Measurements from ENCODE around the gene MYT1.
"Not testable (repeated sequence)": the region's sequence is repeated elsewhere in the genome, so short reads cannot be mapped to it uniquely, and the experiment has no call there.

MYT1 gene

DNA sequence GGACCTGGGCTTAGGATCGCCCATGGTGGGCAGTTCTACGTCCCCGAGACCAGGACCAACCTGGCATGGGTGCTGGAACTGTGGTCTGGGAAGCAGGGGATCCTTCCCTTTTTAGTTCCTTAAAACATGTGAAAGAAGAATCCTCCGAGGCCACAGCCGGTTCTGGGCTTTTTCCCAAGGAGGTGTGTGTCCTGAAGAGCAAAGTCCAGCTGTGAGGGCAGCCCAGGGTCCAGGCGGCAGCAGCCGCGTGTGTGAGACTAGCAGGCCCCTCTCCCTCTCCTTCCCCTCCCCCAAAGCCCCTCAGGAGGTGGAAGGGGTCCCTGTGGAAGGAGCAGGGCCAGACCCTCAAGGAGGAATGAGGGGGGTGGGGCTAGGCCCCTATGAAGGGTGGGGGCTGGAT lies 56.2 kb downstream of the MYT1 start:
- no peak for FAIRE-seq

DNA sequence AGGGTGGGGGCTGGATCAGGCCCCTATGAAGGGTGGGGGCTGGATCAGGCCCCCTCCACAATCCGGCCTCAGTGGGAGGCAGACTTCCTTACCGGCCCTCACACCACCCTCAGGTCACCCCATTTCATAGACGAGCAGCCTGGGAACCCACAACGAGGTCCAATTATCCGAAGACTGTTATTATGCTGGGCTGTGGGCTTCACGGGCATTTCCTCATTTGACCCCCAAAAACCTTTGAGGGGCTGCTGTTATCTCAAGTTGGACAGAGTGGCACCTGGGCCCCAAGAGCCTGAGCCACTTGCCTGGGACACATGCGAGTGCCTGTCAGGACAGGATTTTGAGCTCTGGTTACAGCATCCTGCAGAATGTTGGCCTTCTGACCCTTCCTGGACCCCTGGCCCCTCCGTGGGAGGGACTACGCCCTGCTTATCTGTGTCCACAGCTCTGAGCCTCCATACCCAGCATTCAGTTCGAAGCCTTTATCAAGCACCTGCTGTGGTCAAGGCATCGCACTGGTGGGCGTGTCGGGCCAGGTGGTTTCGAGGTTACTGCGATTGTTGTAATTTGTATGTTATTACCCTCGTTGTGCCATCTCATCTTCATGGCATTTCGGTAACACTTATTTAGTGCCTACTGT lies 56.8 kb downstream of the MYT1 start:
- FAIRE-seq: no peak

DNA sequence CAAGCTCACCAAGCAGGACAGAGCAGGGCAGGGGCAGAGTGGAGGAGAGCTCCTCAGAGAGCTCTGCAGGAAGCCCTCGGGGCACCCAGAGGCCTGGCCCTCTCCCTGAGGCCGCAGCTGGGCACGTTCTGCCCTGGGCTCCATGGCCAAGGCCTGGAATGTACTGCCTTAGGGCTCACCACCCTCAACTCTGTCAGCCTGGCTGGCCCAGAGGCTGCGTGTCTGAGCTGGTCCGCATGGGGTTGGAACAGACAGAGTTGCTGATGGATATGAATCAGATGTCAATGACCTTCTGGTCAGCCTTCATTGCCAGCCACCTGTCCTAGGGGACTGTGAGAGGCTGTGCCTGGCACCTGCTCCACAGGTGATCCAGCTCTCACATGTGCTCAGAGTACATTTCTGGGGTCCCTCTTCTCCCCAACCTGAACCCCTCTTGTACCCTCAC lies 58.1 kb downstream of the MYT1 start:
- FAIRE-seq: no peak

DNA sequence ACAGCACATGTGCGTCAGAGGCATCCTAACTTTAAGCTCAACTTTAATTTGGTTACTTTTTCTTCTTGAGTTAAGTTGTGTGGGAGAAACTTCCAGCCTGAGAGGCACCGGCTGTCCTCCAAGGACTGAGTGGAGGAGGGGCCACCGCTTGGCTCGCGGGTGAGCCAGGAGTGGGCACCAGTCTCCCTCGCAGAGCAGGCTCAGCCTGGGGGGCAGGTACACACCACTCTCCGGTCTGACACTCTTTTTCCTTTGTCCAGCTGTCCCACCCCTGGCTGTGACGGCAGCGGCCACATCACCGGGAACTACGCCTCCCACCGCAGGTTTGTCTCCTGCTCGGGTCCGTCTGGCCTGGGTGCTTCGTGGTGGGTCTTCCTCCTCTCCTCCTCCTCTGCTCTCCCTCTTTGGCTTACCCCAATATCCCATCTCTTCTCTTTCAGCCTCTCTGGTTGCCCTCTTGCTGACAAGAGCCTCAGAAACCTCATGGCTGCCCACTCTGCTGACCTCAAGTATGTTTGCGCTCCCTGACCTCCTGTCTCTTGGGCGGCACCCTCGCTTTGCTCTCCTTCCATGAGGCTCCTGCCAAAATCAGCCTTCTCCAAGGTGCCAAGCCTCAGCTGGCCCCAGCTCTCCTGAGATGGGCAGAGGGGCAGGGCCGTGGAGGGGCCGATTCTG lies 58.7 kb downstream of the MYT1 start:
- no peak for FAIRE-seq

DNA sequence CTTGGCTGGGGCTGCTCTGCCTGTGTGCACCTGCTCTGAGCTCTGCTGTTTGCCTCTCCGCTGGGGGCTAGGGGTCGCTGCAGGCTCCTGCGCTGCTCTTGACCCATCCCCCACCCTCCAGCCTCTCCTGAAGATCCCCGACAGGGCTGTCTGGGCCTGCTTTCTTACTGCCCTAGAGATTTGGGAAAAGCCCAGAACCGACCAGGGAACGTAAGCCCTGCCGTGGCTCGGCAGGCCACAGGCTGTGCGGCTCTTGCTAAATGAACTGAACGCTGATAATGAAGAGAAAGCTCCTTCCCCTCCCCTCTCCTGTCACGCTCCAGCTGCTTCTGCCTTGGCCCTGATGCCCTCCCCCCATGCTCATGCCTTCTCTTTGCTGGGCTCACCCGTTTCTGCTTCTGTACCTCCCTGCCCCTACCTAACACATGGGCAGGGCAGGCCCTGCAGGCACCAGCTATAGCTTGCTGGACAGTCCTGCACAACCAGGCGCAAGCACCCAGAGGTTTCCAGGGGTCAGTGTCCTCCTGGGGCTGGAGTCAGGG lies 59.3 kb downstream of the MYT1 start:
- no peak for FAIRE-seq

DNA sequence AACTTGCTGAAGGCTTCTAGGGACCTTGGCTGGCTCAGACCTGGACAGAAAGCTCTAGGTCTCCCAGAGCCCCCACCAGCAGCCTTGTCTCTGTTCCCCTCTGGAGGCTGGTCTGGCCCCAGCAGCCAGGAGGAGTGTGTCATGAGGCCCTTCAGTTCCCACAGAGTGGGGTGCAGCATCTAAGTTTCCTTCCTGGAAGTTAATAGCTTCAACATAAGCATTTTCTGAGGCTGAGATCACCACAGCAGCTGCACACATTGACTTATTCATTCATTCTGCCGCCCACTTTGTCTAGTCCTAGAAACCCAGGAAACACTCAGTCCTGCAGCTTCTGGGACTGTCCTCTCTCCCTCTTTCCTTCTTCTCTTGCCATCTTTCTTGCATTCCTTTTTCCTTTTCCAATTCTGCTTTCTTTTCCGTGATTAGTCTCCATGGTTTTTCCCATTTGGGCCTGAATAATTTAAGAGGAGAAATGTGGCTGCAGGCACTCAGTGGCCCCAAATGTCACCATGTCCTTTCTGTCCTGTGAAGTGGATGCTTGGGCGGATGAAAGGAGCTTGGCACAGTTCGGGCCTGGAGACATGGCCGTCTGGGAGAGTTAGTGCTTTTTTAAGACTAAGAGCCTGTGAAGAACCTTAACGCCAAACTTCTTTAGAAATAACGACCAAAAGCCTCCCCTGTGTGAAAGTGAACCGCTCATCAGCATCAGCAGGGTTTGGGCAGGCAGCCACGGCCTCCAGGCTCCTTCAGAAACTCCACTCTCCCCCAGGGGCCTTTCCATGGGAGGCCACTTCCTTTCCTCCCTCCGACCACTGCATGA lies 60.3 kb downstream of the MYT1 start:
- FAIRE-seq: no peak

DNA sequence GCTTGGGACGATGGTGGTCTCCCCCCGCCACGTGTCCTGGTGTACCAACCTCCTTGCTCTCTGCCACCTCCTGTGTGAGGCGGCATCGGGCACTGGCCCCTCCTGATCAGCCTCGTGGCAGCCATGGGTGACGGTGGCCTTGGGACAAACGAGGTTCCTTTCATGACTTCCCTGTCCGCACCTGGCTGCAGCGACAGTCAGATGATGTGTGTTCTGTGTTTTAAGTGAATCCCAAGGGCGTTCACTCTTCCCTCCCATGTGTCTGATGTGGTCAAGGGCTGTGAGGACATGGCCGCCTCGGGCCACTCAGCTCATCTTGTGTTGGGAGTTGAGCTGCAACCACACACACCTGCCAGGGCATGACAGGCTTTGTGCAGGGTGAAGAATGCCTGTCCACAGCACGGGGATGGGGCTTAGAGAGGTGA lies 60.9 kb downstream of the MYT1 start:
- no peak for FAIRE-seq

DNA sequence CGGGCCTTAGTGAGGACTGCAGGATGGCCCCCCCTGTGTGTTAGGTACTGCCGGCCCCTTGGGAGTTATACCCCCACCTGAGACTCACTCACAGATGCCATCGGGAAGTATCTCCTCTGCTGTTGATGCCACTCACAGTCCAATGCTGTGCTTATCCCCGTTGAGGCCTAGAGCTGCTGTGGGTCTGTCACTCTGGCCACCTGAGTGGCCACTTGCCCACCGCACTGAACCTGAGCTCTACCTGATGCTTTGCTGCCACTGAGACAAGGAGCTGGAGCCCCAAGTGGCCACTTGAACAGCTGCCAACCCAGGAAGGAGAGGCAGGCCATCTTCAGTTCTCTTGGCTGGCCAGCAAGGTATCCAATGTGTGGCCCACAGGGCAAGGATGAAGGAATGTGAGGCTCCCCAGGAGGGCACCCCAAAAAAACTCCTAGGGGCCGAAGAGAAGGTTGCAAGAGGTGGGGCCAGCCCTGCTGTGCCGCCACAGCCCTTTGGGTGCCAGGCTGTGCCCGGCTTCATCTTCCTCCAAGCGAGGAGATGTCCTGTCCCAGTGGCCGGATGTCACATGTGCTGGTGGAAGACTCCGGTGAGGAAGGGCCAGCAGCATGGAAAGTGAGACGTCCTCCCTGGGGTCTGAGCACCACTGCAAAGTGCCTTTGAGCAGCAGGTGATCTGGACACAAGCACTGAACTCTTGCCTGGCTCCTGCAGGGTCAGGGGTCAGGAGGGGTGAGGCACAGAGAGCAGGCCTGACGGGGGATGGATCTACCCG lies 61.8 kb downstream of the MYT1 start:
- no peak for FAIRE-seq

DNA sequence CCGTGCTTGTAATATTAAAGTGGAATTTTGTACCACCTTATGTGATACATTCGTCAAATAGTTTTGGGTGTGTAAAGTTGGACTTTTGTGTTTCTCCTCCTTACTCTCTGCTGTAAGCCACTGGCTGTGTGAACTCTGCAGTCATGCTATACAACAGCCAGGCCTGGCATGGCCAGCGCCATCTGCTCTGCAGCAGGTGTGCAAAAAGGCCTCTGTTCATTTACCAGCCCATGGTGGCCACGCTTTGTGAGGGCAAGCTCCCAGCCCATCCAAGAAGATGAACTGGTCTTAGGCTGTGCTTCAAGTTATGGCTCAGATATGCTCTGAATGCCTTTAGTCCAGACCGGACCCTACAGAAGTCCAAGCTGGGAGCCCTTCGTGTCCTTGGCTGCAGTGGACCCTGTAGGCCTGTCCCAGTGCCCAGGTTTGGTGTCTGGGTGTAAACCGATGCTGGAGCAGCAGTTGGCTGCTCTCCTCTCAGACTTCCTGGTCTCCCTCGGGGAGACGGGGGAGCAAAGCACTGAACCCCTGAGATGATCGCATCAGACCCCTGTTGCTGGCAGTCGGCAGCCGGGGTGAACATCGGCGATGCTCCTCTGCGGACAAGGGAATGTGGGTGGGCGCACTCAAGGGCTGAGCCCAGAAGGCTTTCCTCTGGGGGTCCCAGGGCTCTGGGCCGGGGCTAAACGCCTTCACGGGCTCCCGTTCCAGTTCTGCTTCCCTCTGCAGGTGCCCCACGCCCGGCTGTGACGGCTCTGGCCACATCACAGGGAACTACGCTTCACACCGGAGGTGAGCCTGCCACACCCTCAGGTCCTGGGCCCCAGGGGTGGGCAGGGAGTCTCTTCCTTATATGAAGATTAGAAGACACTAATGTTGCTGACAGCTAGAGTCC lies 62.7 kb downstream of the MYT1 start:
- no peak for FAIRE-seq

DNA sequence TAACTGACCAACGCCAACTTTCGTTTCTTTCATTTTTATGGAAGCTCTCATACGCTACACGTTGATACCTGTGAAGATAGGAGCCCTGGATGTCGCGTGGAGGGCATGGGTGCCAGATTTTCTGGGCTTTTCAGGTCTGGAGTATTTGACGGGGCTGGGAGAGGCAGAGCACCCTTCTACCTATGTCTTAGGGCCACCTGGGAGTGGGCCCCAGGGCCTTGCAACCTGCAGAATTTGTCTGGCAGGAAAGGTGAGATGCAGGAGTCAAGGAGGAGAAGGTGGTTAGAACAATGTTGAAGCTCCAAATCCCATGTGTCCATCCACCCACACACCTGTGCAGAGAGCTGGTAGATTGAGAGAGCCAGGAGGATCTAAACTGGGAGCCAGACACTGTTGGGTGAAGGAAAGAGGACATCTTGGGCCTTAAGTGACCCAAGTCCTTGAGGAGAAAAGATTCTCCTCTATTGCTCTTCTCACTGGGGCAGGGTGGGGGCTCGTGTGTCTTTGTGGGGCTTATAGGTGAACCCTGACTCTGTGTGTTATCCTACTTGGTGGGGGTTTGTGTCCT lies 63.9 kb downstream of the MYT1 start:
- no peak for FAIRE-seq

DNA sequence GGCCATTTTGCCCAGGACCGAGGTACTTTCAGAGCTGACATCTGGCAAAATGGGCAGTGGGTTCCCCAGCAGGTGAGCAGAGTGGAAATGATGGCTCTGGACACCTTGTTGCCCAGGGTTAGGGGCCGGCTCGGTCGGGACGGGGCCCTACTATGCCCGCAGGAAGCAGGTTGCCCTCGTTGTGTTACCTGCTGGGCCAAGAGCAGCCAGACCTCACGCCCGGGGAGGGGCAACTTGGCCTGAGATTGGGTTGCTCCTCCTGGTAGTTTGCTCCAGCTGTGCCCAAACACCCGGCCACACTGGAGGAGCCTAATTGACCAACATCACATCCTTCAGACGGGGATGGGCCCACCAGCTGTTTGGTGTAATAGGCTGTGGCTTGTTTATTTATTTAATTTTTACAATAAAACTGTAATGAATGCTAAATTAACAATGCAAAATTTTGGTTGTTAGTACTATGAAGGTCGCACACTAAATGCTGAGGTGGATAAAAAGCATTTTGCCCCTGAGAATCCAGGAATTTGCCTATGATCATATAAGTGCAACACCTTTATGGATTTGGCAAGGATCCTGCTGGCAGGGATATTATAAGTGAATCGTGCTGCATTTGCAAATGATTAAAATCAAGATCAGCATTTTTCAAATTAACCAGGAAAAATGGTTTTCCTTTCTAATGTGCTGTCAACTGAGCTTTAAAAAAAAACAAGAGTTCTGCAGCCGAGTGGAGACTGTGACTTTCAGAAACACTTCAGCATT lies 64.7 kb downstream of the MYT1 start:
- no peak for FAIRE-seq

DNA sequence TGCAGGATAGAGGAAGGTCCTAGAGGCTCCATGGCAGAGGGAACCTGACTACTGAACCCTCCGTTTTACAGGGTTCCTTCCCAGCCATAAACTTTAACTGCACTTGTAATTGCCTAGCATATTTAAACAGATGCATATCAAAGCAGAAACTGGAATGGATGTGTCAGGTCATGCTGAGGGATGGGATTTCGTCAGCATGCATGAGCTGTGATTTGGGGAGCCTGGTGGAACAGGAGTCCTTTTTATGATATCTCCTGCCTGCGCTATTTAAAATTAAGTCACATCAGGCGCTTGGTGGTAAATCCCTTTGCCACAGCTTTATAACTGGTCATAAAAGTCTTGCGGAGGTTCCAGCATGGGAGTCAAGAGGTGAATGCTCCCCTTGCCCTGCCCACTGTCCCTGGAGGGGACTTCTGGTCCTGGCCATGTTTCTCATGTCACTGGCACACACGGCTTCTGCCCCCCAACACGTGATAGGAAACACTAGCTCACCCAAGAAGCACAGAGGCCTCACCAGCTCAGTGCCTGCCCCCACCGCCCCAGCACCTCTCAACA lies 65.3 kb downstream of the MYT1 start:
- no peak for FAIRE-seq

DNA sequence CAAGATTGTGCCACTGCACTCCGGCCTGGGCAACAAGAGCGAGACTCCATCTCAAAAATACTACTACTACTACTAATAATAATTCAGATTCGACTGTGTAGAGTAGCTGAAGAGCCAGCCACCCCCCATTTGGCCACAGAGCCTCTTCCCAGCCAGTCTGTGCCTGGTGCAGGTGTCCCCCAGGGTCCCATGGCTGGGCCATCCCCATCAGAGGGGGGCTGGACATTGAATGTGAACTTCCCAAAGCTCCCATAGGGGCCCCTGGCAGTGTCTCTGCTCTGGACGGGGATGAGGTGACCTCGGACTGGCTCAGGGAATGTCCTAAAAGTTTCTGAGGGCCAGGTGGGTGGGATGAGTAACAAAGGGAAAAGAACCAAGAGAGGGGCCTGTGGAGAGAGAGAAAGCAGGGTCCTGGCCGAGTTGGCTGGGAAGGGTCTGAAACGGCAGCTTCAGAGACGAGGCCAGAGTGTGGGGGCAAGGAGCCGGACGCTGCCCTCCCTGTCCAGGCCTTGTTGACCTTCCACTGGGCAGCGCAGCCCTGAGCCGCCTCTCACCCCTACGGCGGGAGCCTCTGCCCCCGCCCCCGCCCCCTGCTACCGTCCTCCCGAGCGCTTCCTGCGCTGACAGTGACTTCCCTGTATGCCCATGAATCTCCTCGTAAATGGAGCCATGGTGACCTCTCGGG lies 66.4 kb downstream of the MYT1 start:
- FAIRE-seq: no peak

DNA sequence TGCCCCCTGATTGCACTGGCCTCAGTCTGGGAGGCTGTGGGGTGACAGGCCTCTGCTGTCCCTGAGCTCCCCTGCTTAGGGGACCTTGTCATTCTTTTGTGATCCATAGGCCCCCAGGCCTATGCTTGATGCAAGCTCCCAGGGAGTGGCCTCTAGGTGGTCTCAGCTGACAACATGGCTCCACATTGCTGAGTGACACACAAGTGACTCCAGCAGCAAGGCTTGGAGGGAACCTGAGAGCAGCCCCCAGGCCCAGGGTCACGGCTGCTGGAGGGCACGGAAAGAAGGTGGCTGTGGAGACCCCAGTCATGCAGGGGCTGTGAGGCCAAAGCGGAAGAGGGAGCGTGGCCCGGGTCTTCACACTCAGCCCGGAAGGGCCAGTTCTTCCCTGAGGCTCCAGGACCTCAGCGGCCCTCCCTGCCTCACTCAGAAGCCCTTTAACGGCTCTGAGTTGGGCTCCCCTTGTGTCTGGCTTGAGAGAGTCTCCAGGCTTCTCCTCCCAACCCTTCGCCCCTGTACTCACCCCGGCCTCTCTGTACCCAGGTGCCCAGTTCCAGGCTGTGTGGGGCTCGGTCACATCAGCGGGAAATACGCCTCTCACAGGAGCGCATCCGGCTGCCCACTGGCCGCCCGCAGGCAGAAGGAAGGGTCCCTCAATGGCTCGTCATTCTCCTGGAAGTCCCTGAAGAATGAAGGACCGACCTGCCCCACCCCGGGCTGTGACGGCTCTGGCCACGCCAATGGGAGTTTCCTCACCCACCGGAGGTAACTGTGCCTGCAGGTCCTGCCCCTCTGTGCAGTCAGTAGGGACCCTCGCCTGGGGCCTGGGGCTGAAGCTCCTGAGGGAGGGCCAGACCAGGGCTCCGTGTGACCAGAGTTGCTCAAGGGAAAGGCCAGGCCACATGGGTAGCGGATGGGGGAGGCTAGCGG lies 67.6 kb downstream of the MYT1 start:
- no peak for FAIRE-seq

DNA sequence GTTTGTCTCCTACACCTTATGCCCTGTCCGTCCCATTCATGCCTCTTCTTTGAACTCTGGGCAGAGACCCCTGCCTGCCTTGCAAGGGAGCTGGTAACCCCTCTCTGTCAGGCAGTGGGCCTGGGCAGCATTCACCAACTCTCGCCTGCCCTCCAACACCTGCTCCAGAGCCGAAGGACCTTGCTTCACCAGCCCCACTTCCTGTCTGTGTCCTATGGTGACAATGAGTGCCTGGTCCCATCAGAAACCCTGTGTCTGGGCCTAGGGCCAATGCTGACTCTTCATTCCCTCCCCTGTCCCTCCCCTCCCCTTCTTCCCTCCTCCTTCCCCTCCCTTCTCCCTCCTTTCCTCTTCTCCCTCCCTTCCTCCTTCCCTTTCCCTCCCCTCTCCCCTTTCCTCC lies 68.5 kb downstream of the MYT1 start:
- FAIRE-seq: no peak

DNA sequence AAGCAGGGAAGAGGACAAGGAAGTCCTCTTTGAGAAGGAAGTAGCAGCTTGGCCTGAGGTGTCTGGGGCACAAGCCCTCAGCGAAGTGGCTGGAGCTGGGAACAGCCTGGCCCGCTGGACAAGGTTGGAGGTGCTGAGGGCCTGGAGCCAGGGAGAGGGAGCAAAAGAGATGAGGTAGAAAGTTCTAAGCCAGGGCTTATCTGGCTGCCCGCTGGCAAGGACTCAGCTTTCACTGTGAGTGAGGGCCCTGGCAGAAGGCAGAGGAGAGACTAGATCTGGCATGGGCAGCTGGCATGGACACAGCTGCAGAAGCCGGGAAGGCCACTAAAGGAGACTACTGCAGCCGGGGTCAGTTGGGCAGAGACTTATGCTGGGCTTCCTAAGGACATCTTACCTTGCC lies 69.5 kb downstream of the MYT1 start:
- FAIRE-seq: no peak

DNA sequence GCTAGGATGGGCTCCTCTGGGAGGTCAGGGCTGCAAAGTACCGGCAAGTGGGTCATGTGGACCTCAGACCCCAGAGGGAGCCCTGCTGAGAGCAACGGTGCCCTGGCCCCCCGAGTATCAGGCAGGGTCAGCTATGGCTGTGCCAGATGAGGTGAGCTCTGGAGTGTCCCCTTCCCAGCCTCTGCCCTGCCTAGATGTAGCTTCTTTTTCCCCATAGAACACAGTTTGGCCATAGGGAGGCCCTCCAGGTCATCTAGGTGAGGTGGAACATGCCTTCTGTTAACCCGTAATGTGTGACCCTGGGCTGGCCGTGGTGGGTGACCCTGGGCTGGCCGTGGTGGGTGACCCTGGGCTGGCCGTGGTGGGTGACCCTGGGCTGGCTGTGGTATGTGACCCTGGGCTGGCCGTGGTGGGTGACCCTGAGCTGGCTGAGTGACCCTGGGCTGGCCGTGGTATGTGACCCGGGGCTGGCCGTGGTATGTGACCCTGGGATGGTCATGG lies 70.1 kb downstream of the MYT1 start:
- no peak for FAIRE-seq

DNA sequence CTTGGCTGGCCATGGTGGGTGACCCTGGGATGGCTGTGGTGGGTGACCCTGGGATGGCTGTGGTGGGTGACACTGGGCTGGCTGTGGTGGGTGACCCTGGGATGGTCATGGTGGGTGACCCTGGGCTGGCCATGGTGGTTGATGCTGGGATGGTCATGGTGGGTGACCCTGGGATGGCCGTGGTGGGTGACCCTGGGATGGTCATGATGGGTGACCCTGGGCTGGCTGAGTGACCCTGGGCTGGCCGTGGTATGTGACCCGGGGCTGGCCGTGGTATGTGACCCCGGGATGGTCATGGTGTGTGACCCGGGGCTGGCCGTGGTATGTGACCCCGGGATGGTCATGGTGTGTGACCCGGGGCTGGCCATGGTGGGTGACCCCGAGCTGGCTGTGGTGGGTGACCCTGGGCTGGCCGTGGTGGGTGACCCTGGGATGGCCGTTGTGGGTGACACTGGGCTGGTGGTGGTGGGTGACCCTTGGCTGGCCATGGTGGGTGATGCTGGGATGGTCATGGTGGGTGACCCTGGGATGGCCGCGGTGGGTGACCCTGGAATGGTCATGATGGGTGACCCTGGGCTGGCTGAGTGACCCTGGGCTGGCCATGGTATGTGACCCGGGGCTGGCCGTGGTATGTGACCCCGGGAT lies 70.8 kb downstream of the MYT1 start:
- FAIRE-seq: not testable (repeated sequence)

All from endometrium (tissue), 2 donors.